Measurements from ENCODE around the gene CTNNA2.

CTNNA2 gene

GRCh38 chr2:80454628-80455027, 941.8 kb downstream of the CTNNA2 start:
- DNase-seq, result no peak

DNA sequence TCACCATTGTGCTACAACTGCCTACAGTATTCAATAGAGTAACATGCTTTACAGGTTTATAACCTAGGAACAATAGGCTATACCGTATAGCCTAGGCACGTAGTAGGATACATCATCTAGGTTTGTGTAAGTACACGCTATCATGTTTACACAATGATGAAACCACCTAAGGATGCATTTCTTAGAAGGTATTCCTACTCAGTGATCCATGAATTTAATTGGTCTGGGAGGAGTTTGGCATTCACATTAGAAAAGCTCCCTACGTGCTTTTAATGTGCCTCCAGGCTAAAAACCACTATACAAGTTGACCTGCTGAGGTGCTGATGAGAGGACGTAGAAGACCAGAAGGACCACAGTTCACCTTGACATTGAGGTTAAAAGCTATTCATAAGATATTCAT, 946.2 kb downstream of the CTNNA2 start:
- no peak for DNase-seq

DNA sequence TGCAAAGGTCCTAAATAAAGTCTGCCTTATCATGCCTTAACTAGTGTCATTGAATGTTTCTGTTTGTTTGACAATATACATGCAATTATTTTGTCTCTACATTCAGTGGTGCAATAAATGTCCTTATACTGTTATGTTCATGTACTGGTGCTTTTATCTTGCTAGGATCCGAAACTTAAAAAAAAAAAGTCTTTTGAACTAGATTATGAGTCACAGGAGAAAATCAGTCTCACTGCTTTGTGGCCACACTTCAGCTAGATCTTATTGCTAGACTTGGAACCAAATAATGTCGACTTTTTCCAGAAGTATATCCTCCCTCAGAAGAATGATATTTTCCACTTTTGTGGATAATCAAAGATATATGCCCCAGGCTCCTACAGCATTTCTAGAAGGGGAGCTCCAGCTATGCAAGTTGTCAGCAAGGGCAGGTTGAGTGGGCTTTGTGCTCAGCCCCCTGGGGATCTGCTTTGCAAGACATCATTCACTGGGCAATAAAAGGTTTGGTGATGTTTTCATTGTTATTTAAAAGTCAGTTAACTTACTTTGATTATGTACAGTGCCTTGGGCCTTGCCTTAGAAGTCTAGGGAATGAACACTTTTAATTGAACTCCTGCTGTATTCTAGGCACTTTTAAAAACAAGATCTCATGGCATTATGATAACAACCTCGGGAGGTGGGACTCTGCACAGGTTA, 948.8 kb downstream of the CTNNA2 start:
- DNase-seq, result no peak

- DNase-seq, result no peak
These were observed 949.8 kb downstream of the CTNNA2 start for GRCh38 chr2:80462654-80463053.

DNA sequence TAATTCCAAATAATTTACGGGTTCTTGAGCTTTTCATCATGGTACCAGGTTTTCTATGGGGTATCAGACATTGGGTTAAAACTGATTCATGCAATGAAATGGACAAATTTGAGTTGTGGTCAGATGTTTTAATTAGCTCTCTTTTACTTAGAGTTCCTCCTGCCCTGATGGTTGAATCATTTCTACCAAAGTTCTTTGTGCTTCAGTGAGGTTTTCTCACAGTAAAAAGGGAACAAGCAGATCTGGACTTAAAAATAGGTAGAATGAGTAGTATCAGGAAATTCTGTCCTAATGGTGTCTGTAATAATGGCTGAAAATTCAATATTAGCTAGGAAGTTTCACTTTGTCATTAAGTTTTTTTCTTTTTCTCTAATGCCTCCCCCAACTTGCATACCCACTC, 951.4 kb downstream of the CTNNA2 start:
- DNase-seq, result no peak

DNA sequence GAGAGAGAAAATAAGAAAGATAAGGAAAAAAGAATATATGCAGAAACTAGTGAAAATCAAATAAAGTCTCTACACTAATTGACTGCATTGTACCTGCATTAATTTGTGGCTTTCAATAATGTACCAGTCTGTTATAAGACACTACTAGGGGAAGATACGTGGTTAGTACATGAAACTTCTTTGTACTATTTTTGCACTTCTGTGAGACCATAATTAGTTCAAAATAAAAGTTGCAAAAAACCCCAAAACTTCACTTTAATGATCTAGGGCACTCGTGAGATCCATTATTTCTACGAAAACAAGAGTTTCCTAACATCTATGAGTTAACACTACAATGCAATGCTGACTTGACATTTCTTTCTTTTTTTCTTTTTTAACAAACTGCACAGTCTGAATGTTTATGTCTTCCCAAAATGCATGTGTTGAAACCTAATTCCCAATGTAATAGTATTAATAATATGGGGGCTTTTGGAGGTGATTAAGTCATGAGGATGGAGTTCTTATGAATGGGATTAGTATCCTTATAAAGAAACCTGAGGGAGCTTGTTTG, 954.5 kb downstream of the CTNNA2 start:
- no peak for DNase-seq

DNA sequence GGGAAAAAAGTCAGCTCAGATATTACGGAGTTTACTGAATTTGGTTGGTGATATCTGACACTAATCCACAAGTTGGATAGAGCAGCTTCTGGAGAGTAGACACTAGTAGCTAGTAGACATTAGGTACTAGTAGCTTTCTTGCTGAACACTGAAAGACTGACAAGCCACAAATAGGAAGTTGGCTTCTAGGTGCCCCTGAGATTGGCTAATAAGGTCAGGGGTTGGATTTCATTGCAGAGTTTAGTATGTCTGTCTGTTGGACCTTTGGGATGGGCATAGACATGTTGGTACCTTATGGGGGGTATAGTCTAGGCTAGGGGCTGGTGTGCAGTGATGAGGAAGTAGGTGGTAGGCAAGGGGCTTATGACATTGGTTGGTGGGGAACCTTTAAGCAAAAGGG, 956.6 kb downstream of the CTNNA2 start:
- DNase-seq, result no peak

DNA sequence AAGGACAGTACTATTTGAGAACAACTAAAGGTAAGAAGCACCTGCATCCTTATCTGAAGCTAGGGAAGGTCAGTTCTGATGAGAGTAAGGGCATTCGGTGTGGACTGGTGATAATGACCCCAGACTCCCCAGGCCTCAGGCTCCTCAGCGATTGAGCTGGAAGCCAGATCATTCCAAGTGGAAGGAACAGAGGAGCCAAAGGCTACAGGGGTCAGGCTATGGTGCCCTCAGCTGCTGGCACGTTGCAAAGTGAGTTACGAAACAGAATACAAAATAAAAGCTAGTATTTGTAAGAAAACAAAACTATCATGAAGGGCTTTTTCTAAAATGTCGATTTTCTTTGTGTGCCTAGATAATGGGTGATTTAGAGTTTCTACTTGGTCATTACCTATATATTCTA, 960.2 kb downstream of the CTNNA2 start:
- no peak for DNase-seq

DNA sequence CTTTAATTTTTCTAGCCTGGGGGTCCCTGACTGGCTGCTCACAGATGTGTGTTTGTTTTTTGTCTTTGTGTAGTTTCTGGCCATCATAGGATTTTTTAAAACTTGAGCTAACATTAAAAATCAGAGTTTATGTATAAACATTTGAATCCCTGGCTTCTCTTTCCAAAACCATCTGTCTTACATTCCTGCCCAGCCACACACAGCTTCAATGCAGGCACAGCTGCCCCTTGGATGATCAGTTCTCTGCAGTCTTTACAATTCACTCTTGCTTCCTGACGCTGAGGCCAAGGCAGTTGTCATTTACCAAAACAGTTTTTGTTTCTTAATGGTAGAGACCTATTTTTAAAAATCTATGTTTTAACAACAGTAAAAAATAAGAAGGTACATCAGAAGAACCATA, 960.9 kb downstream of the CTNNA2 start:
- no peak for DNase-seq

GRCh38 chr2:80475970-80476369, 963.1 kb downstream of the CTNNA2 start:
- DNase-seq, result no peak

DNA sequence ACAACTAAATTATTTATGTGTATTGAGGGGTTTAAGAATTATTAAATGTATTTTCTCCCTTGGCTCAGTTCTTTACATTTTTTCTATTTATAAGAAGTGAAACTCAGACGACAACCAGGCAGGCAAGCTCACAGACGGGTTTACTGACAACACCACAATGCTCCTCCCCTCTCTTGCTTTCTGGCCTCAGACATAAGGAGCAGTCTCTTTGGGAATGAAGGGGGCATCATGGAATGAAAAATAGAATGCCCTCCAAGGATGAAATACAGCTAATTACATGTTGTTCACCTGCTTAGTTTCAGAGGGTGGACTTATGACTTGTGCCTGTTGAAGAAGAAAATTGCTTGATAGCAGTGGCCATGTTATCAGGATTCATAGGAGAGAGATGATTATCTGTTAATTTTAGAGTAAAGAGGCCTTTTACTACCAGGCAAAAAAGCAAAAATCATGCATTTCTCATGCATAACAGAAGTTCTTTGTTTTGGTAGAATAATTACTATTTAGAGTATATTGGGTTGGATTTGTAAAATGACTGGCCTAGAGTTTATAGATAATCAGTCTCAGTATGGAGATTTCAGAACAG, 963.8 kb downstream of the CTNNA2 start:
- no peak for DNase-seq

GRCh38 chr2:80482276-80482675, 969.4 kb downstream of the CTNNA2 start:
- no peak for DNase-seq

DNA sequence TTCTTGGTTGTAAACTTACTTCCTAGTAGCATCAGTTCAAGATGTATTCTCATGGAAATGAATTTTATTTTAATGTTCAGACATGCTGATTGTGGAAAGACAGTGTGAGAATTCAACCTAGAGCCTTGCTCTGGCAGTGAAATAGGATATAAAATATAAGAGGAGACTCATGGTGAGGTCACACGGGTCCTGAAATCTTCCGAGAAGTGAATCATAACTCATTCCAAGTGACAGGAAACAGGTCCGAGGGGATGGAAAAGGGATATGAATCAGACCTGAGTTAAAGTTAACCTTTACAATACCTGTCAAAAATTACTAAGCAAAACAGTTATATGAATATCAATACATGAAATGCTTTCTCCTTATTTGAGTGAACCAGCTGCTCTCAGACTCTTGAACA, 976.9 kb downstream of the CTNNA2 start:
- DNase-seq, result no peak

DNA sequence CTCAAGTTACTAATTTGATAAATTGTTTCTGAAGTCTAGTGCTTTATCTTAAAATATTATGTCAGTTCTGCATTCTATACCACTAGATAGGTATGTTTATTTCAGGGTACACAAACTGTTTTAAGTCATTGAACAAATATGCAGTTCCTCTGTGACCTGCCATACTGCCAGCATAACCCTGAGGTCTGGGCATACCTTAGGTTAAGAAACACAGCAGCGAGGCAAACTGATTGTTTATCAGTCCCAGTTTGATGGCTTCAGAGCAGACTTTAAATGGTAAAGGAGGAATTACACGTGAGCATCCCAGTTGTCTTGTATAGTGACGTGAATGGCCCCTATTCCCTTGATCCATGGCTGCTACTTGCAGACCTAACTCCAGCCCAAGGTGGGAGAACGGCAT, 978.1 kb downstream of the CTNNA2 start:
- DNase-seq, result no peak

GRCh38 chr2:80496346-80496745, 983.5 kb downstream of the CTNNA2 start:
- no peak for DNase-seq

GRCh38 chr2:80496775-80497174, 983.9 kb downstream of the CTNNA2 start:
- no peak for DNase-seq

DNA sequence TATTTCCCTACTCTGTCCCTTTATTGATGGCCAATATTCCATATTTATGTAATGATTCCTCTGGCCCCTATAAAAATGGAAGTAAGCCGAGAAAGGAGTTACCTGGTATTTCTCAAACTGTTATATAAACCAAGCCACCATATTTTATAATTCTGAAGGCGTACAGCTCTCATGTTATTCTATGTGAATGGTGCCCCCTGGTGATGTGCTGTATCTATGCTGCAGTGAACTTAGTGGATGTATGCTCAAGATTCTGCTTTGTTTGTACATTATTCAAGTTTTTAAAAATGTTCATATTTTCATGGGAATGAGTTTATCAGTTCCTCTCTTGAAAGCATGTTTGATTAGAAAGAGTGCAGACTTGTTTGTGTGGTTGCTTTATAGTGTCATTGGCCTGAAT, 986.2 kb downstream of the CTNNA2 start:
- no peak for DNase-seq

DNA sequence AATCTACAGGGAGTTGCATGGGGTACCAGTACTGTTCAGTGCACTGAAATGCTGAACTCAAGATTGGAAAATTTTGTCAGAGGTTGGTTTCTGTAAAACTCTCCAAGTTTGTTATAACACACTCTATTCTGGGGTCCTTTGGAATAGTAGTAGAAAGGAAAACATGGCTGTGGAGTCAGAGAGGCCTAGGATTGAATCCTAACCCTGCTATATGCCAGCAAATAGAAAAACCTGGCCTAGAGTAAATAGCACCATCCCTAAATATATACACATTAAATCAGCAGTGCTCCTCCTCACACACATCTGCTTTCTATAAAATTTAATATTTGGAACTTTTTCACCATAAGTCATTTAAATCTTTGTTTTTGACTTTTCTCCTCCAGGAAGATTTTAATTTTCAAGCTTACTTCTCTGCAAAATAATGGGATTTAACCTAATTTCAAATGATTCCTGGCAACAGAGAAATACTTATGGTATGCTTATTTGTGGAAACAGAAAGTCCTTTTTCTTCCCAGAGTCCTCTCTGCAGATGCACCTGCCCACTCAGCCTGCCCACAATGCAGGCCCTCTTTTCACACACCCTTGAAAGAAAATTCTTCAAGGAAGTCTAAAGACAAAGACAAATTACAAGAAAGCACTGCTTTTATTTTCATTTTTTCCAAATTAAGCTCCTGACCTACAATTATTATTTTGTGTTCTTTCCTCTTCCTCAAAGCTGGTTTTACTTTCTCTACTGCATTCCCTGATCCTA, 989.2 kb downstream of the CTNNA2 start:
- DNase-seq, result no peak

GRCh38 chr2:80506563-80506962, 993.7 kb downstream of the CTNNA2 start:
- no peak for DNase-seq

GRCh38 chr2:80510716-80511115, 997.9 kb downstream of the CTNNA2 start:
- no peak for DNase-seq

DNA sequence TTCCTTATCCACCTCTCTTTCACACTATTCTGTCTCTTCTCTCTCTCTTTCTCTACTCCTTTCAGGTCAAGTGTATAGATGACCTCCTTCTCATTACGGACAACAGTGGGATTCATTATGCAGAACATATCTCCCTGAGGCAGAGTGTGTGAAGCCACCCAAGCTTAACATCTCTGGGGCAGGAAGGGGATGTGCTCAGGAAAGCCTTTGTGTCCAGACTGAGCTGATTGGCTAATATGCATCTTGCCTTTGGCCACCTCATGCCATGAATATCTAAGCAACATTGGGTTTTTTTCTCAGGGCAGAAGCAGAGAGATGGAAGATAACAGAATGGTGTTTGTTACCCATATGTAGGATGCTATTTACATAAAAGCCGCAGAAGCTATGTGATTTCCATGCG, 1003.1 kb downstream of the CTNNA2 start:
- DNase-seq, result no peak

DNA sequence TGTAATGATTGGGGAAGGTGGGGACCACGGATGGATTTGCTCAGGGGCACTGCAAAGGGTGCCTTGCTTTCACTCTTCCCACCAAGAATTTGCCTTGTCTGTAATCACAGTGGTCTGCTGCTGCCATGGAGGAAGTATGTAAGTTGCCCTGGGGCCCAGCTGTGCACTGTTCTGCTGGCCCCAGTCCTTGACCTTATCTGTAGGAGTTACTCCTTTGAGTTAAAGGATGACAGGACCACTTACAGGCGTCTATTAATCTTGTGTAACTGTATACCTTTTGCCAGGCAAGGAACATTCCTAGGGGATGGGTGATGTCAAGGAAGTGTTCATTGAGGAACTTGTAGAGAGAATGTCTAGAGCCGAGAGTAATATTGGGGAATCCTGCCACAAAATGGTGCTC, 1004.5 kb downstream of the CTNNA2 start:
- no peak for DNase-seq

- DNase-seq, result no peak
These were observed 1006.3 kb downstream of the CTNNA2 start for GRCh38 chr2:80519121-80519643.

Measured in stimulated activated CD4-positive, alpha-beta T cell treated with anti-CD3 and anti-CD28 coated beads, Interleukin-2, amount 100 ng/mL, for 24 hours (primary cell).